KMS-11 (cell line): ENCODE measurements around the gene KRI1.

ENCODE experiments used
- H2AFZ ChIP-seq: fragments of 200-600 bp; sonication (generic); 2 replicates; pipeline ENCODE4 v1.6.1; 2016; ENCODE audit warnings: antibody characterized with exemption, mixed run types, low read depth
- H3K27ac ChIP-seq: fragments of 200-600 bp; sonication (generic); 2 replicates; pipeline ENCODE4 v1.6.1; 2016; ENCODE audit warnings: mild to moderate bottlenecking, mixed run types
- H3K27me3 ChIP-seq: fragments of 200-600 bp; sonication (generic); 2 replicates; pipeline ENCODE4 v1.6.1; 2017; ENCODE audit warnings: mild to moderate bottlenecking, low read depth, mixed run types, moderate library complexity; ENCODE audit not compliant: insufficient read depth
- H3K36me3 ChIP-seq: fragments of 200-600 bp; sonication (generic); 2 replicates; pipeline ENCODE4 v1.6.1; 2017; ENCODE audit warnings: mild to moderate bottlenecking, mixed run types; ENCODE audit not compliant: insufficient read depth
- H3K4me1 ChIP-seq: fragments of 200-600 bp; sonication (generic); 2 replicates; pipeline ENCODE4 v1.6.1; 2016; ENCODE audit warnings: mild to moderate bottlenecking, low read depth, mixed run types; ENCODE audit not compliant: poor library complexity, severe bottlenecking
- H3K4me2 ChIP-seq: fragments of 200-600 bp; sonication (generic); 2 replicates; pipeline ENCODE4 v1.7.0; 2016; ENCODE audit warnings: mild to moderate bottlenecking, mixed run types
- H3K4me3 ChIP-seq: fragments of 200-600 bp; sonication (generic); IDR thresholded peaks from 2 replicates; pipeline ENCODE4 v1.6.1; 2017; ENCODE audit warnings: low read depth, low read length, mixed read lengths; ENCODE audit not compliant: insufficient read depth
- H3K79me2 ChIP-seq: fragments of 200-600 bp; sonication (generic); 2 replicates; pipeline ENCODE4 v1.6.1; 2016; ENCODE audit warnings: low read depth, mixed run types; ENCODE audit not compliant: insufficient read depth
- H3K9ac ChIP-seq: fragments of 200-600 bp; sonication (generic); 2 replicates; pipeline ENCODE4 v1.6.1; 2016; ENCODE audit warnings: mild to moderate bottlenecking, mixed run types
- H4K20me1 ChIP-seq: fragments of 200-600 bp; sonication (generic); 2 replicates; pipeline ENCODE4 v1.6.1; 2016; ENCODE audit warnings: mild to moderate bottlenecking, mixed run types; ENCODE audit not compliant: insufficient read depth
- CTCF ChIP-seq: fragments of 200-600 bp; sonication (generic); conservative IDR thresholded peaks from 2 replicates; pipeline ENCODE4 v1.6.1; 2017; ENCODE audit warnings: low read depth, mild to moderate bottlenecking, antibody characterized with exemption, low read length, moderate library complexity, mixed read lengths

KRI1 gene

GRCh38 chr19:10513223-10513622, 52.6 kb downstream of the KRI1 start:
- TF ChIP-seq CTCF = no peak
- Histone ChIP-seq H3K27me3 (peaks cover 6% of the 10 kb centered on the region), H3K27ac (no peak overlapping the region), H3K36me3 (no peaks in the 10 kb centered on the region), H3K4me3 (no peak overlapping the region), H3K4me1 (peaks cover 7% of the 10 kb centered on the region), H2AFZ (no peak overlapping the region), H3K4me2 (no peak overlapping the region), H3K9ac (no peak overlapping the region), H3K79me2 (no peaks in the 10 kb centered on the region), H4K20me1 (no peaks in the 10 kb centered on the region)

GRCh38 chr19:10510301-10510802, 55.5 kb downstream of the KRI1 start:
- Histone ChIP-seq H2AFZ (peak overlapping the region; percentile 29; the same call in 1 of the 2 replicates), H3K36me3 (no peaks in the 10 kb centered on the region), H4K20me1 (no peaks in the 10 kb centered on the region), H3K27ac (no peak overlapping the region), H3K4me3 (no peak overlapping the region), H3K4me1 (peaks cover 7% of the 10 kb centered on the region), H3K79me2 (no peaks in the 10 kb centered on the region), H3K27me3 (no peaks in the 10 kb centered on the region), H3K4me2 (no peak overlapping the region; the same call in 1 of the 2 replicates), H3K9ac (no peak overlapping the region)
- peak; percentile 88 for TF ChIP-seq CTCF

GRCh38 chr19:10508707-10509106, 57.1 kb downstream of the KRI1 start:
- Histone ChIP-seq H3K79me2 (no peaks in the 10 kb centered on the region), H3K4me3 (no peak overlapping the region), H3K4me1 (peaks cover 7% of the 10 kb centered on the region), H3K27ac (no peak overlapping the region), H3K27me3 (no peaks in the 10 kb centered on the region), H4K20me1 (no peaks in the 10 kb centered on the region), H2AFZ (no peak overlapping the region), H3K4me2 (no peak overlapping the region), H3K9ac (no peak overlapping the region), H3K36me3 (no peaks in the 10 kb centered on the region)
- no peak for TF ChIP-seq CTCF

GRCh38 chr19:10508036-10508435, 57.8 kb downstream of the KRI1 start:
- peaks cover 13% of the 10 kb centered on the region for H3K4me1 ChIP-seq
- H3K9ac ChIP-seq = no peak overlapping the region
- H3K27ac ChIP-seq = no peak overlapping the region
- H3K79me2 ChIP-seq = no peaks in the 10 kb centered on the region
- no peak overlapping the region for H3K4me3 ChIP-seq
- H2AFZ ChIP-seq = no peak overlapping the region
- no peak for TF ChIP-seq CTCF
- no peaks in the 10 kb centered on the region for H3K27me3 ChIP-seq
- H3K4me2 ChIP-seq = no peak overlapping the region
- H3K36me3 ChIP-seq = no peaks in the 10 kb centered on the region
- no peaks in the 10 kb centered on the region for H4K20me1 ChIP-seq
